ENCODE results near the gene COL4A2.

COL4A2 gene

DNA sequence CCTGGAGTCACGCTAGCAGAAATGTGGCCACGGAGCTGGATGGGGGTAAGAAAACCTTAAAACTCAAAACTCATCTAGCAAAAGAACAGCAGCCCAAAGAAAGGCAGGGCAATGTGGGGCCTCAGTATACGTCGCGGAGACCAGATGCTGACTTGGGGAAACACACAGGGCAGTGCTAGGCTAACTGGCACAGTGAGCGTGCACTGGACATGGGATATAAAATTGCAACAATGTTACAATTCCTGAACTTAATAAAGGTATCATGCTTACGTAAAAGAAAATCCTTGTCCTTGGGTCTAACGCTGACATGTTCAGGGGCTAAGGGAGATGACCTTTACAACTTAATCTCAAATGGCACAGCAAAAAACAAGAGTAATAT lies 40.7 kb upstream of the COL4A2 start:
- TF ChIP-seq ZNF274 (IDR thresholded peaks at IDR 0.05; ENCODE audit: low read depth, low read length): no peak
- no peak overlapping the region for H3K4me3 ChIP-seq (ENCODE audit: low read length)

DNA sequence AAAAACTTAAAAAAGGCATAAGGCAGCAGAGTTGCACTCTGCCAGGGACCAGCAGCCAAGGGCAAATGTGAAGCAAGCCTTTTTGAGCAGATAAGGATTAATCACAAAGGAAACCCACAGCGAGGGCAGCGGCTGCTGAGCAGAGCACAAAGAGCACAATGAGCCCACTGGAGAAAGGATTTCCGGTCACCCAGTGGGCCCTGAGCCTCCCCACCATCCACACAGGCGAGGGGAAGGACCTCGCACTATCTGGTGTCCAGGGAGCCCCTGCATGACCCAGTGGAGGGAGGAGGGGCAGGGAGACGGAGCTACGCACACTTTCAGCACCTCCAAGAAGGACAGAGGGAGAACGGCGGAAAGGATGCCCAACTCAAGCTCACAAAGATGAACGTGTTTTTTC lies 40.1 kb upstream of the COL4A2 start:
- TF ChIP-seq ZNF274 (IDR thresholded peaks at IDR 0.05; ENCODE audit: low read depth, low read length): no peak
- no peak overlapping the region for H3K4me3 ChIP-seq (ENCODE audit: low read length)

DNA sequence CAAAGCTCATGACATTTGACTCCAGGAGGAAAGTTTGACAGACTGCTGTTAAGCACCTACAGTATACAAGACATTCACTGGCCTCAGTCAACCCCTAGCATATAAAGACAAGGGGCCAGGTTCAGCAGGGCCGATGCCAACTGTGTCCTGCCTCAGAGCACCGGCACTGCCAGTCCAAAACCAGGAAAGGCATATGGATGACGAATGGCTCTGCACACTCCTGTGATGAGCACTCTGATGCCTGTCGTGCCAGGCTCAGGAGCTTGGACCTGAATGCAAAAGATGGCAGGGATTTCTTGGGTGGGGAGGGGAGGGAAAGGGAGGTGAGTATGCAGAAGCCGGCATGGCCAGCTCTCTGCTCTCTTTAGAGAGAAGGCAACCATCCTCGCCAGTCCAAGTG lies 39.0 kb upstream of the COL4A2 start:
- H3K4me3 ChIP-seq (ENCODE audit: low read length): no peak overlapping the region
- TF ChIP-seq ZNF274 (IDR thresholded peaks at IDR 0.05; ENCODE audit: low read depth, low read length): no peak

DNA sequence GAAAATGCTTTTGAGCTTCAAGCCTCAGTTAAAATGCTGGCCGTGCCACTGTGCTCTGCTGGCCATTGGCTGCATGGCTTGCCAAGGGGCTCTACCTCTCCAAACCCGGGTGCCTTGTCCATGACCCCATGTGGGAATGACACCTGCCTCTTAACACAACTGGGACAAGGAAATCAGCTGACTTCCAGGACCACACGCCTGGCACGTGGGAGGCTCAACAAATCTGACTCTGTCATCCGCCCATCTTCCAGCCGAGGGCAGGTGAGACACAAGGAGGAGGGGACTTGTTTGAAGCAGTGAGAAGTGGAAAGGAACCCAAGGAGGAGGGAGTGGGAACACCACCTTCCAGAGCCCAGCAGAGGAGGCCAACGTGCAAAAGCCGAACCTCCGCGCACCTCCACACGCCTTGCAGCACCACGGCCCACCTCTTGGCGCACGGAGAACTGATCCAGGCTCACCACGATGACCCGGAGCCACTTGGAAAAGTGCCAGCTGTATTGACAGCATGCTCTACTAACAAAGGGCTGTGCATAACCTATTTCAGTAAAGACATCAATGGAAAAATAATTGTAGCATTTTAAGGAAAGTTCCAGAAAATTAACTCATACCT lies 38.4 kb upstream of the COL4A2 start:
- no peak for TF ChIP-seq ZNF274 (IDR thresholded peaks at IDR 0.05; ENCODE audit: low read depth, low read length)
- no peak overlapping the region for H3K4me3 ChIP-seq (ENCODE audit: low read length)

DNA sequence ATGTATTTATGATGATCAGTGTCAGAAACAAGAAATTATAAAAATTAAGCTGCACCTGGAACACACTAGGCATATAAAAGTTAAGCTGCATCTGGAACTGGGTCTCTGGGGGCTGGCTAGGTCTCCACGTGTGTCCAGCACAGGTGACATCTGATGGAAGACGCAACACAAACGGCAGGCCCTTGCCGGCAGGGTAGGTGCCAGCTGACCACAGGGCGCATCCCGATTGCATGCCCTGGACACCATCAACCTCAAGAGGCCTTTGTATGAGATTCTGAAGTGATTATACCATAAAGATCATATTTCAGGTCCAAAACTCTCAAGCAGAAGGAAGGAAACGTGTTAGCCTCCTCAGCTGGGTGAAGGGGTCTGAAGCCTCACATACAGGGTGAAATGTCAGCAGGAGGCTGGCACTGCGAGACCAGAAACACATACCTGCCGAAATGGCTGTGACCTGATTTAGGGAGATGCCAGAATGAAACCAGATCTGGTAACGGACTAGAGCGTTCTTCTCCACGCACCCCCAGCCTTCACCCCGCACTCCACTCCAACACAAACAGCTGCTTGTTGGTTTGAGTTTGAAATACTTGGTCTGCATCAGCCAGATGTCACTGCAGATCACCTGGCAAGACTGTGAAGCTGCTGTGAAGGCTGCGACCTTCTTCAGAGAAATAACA lies 37.4 kb upstream of the COL4A2 start:
- no peak for TF ChIP-seq ZNF274 (IDR thresholded peaks at IDR 0.05; ENCODE audit: low read depth, low read length)
- H3K4me3 ChIP-seq (ENCODE audit: low read length): no peak overlapping the region

DNA sequence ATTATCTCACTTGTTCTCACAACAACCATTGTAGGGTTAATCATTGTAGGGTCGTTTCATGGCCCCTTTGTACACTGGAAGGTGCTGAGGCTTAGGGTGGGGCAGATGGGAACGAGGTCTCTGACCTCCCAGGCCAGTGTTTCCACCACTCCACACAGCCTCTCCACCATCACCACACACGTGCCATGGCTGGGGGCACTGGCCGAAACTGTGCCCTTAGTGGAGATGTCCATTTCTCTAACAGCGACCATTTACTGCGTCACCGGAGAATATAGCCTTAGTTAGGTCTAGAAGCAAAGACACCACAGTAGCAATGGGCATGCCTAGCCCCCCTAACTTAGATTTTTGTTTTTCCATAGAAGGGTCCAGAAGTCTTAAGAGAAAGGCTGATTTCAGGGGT lies 36.6 kb upstream of the COL4A2 start:
- no peak for TF ChIP-seq ZNF274 (IDR thresholded peaks at IDR 0.05; ENCODE audit: low read depth, low read length)
- no peak overlapping the region for H3K4me3 ChIP-seq (ENCODE audit: low read length)

DNA sequence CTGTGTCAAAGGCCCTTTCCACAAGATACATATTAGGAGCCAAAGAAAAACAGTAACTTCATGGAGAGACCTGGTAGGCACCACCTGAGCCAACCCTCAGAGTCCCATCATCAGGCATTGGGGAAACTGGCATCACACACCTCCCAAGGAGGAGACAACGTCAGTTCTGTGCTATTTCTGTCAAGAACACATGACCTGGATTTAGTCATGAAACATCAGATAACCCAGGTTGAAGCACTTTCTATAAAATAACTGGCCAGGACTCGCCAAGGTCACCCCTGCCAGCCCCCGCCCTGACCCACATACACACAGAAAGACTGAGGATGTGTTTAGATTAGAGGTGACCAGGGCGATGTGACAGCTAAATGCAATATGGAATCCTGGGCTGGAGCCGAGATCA lies 35.8 kb upstream of the COL4A2 start:
- TF ChIP-seq ZNF274 (IDR thresholded peaks at IDR 0.05; ENCODE audit: low read depth, low read length): no peak
- no peak overlapping the region for H3K4me3 ChIP-seq (ENCODE audit: low read length)

DNA sequence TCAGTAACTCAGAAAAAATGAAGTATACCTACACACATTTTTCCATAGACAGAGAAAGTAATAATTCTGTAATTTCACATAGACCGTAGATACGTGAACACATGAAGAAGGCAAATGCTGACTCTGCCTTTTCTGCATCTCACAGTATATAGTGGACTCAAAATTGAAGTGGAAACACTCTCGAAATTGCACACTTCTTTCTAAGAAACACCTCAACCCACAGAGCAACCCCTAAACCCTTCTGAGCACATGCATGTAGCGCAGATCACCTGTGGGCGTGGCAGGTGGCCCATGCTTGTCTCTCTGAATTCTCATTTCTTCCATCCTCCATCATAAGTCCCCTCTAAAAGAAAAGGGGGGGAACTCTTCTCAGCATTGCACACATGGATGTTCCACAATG lies 34.9 kb upstream of the COL4A2 start:
- no peak overlapping the region for H3K4me3 ChIP-seq (ENCODE audit: low read length)
- no peak for TF ChIP-seq ZNF274 (IDR thresholded peaks at IDR 0.05; ENCODE audit: low read depth, low read length)

DNA sequence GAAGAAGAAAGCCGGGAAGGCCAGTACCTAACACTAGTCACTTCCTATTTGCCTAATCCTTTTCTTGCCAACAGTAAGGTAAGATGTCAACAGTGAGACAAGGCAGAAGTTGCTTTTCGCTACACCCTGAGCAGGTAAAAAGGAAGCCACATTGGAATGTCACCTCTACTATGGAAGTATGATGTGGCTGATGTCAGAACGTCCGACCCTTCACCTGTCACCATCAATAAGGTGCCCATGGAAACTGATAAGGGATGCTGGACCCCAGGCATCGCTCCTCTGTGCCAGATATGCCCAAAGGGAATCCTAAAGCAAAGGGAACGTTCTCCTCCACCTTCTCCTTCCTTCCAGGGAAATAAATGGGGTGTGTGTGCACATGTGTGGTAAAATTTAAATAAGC lies 34.4 kb upstream of the COL4A2 start:
- no peak for TF ChIP-seq ZNF274 (IDR thresholded peaks at IDR 0.05; ENCODE audit: low read depth, low read length)
- H3K4me3 ChIP-seq (ENCODE audit: low read length): no peak overlapping the region

DNA sequence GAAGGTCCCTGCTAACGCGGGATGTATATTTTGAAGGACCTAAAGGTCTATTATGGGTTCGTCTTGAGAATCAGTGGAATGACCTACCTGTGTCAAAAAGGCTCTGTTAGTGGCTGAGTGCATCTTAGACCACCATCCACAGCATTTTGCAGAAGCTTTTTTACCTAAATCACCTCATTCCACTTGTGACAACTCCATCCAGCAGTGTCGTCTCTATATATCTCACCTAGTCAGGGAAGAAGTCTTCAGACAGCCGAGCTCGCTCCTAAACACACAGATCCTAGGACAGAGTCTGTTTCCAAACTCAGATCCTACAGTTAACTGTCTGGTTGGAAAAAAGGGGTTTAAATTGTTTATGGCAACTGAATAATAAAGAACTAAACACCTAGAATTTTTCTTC lies 33.8 kb upstream of the COL4A2 start:
- H3K4me3 ChIP-seq (ENCODE audit: low read length): no peak overlapping the region
- no peak for TF ChIP-seq ZNF274 (IDR thresholded peaks at IDR 0.05; ENCODE audit: low read depth, low read length)

DNA sequence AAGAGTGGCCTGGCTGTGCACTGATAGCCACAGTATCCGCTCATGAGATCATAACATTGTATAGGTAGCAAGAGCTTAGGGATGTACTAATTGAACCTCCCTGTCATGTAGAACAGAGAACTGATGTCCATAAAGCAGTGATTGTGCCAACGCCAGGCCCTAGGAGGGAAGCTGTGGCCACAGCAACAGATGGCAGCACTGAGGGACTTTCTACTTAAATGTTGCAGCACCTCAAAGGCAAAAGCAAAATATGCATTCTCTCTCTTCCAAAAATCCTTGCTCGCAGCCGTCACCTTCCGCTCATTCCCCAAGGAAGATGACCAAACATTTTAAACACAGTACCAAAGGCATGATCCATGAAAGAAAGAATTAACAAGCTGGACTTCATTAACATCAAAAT lies 32.4 kb upstream of the COL4A2 start:
- H3K4me3 ChIP-seq (ENCODE audit: low read length): no peak overlapping the region
- TF ChIP-seq ZNF274 (IDR thresholded peaks at IDR 0.05; ENCODE audit: low read depth, low read length): no peak

DNA sequence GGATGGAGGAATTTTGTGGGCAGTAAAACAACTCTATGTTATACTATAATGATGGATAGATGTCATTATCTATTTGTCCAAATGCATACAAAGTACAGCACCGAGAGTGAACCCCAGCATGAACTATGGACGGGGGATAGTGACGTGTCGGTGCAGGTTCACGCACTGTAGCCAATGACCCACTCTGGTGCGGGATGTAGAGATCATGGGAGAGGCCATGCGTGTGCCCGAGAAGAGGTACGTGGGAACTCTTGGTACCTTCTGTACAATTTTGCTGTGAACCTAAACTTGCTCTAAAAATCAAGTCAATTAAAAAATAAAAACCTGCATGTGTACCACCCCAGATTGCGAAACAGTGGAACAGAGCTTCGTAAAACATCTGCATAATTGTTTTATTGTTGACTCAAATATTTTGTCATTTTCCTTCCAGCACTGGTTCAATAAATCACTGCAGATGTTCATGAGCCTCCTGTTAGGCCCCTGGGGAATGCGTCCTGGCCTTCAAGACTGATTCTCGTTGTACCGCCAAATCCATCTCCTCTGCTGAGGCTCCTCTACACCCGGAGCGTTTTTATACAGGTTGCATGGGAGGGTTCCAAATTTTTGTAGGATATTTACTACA lies 31.0 kb upstream of the COL4A2 start:
- TF ChIP-seq ZNF274 (IDR thresholded peaks at IDR 0.05; ENCODE audit: low read depth, low read length): no peak
- no peak overlapping the region for H3K4me3 ChIP-seq (ENCODE audit: low read length)

DNA sequence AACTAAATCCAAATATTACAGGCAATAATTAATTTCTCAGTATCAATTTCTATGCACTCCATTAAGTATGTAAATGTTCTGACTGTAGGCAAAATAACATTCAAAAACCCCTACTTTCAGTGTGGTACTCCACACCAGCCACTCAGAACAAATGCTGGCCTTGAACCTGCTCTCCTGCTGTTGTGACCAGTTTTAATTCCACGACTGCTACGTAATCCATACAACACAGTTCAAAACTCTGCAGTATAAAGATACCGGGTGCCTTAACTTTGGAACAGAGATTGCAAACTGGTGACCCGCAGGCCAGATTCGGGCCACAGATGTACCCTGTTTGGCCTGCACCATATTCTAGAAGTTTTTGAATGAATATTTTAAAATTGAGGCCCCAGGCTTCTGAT lies 30.5 kb upstream of the COL4A2 start:
- H3K4me3 ChIP-seq (ENCODE audit: low read length): no peak overlapping the region
- no peak for TF ChIP-seq ZNF274 (IDR thresholded peaks at IDR 0.05; ENCODE audit: low read depth, low read length)

DNA sequence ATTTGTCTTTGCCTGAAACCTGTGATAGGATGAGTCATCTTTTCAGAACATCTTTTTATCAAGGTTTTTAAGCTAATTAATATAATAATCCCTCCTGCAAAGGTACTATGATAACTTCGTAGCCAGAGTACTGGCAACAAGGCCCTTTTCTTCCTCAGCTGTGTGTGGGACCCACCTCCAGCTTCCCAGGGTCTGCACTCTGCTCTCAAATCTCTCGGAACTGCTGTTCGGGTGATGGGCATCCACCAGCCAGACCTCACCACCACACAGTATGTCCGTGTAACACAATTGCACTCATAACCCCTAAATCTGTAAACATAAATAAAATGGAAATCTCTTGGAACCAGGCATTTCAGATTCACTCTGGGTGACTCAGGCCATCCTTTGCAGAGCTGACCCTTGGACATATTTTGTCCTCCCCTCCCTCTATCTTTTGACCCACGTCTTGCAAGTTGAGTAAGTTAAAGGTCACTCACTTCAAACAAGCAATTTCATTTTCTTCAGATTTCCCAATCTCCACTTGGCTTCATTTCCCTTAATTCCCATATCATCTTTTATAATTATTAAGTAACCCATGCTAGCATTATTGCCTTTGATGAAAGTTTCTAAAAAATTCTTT lies 29.6 kb upstream of the COL4A2 start:
- no peak for TF ChIP-seq ZNF274 (IDR thresholded peaks at IDR 0.05; ENCODE audit: low read depth, low read length)
- H3K4me3 ChIP-seq (ENCODE audit: low read length): no peak overlapping the region

DNA sequence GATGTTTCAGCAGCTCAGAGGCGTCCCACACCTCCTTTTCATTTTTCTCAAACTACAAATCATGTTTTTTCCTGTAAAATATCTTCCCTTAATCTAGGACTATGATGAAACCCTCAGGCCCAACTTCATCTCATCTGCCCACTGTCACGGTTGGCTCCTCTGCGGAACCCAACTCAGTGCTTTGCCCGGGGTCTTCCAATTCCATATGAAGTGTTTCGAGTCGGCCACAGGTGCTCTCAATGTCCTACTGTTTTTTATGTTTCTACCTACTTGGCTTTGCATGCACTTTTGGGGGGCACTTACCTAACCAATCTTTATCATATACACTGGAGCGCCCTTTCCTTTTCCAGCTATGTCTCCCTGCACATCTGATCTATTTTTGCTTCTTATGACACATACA lies 28.2 kb upstream of the COL4A2 start:
- H3K4me3 ChIP-seq (ENCODE audit: low read length): no peak overlapping the region
- TF ChIP-seq ZNF274 (IDR thresholded peaks at IDR 0.05; ENCODE audit: low read depth, low read length): no peak
